Peyer's patch (tissue), 4 donors: ENCODE measurements around the gene FITM2.

ENCODE experiments used
- POLR2A ChIP-seq, 2 donors: fragments of 450-650 bp; IDR thresholded peaks; one replicate each; pipeline ENCODE4 v1.5.1; 2017; ENCODE audit warnings: antibody characterized with exemption in 2 of 2, mild to moderate bottlenecking in 2 of 2, moderate library complexity in 2 of 2
- TF ChIP-seq, protein P1 (sequence below), 6 experiments: fragments of 450-650 bp in 4 of 6; fragments of 200-600 bp in 2 of 6; sonication (generic) in 1 of 6; IDR thresholded peaks; one replicate each; pipeline ENCODE4 v1.5.1; 2017 to 2019; ENCODE audit warnings: antibody characterized with exemption in 6 of 6, mild to moderate bottlenecking in 3 of 6, moderate library complexity in 1 of 6

- TF ChIP-seq, protein P1, sequence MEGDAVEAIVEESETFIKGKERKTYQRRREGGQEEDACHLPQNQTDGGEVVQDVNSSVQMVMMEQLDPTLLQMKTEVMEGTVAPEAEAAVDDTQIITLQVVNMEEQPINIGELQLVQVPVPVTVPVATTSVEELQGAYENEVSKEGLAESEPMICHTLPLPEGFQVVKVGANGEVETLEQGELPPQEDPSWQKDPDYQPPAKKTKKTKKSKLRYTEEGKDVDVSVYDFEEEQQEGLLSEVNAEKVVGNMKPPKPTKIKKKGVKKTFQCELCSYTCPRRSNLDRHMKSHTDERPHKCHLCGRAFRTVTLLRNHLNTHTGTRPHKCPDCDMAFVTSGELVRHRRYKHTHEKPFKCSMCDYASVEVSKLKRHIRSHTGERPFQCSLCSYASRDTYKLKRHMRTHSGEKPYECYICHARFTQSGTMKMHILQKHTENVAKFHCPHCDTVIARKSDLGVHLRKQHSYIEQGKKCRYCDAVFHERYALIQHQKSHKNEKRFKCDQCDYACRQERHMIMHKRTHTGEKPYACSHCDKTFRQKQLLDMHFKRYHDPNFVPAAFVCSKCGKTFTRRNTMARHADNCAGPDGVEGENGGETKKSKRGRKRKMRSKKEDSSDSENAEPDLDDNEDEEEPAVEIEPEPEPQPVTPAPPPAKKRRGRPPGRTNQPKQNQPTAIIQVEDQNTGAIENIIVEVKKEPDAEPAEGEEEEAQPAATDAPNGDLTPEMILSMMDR (IDR thresholded peaks at IDR 0.05) = no peak
- TF ChIP-seq POLR2A (IDR thresholded peaks at IDR 0.05) = no peak
Measured at GRCh38 chr20:44268802-44269201, 42.2 kb downstream of the FITM2 start.
